ENCODE data around the gene HS6ST1.
A peak's percentile ranks its signal among the peaks of the same experiment; 100 is the strongest.

The HS6ST1 gene

GRCh38 chr2:128354161-128354560, 35.5 kb upstream of the HS6ST1 start:
- no peak for DNase-seq

GRCh38 chr2:128350736-128351135, 32.1 kb upstream of the HS6ST1 start:
- DNase-seq = no peak

- DNase-seq = no peak
Observed at GRCh38 chr2:128348701-128349100, 30.0 kb upstream of the HS6ST1 start.

- DNase-seq = peak; percentile 79
Observed at GRCh38 chr2:128347701-128348539, 29.3 kb upstream of the HS6ST1 start.

GRCh38 chr2:128347171-128347558, 28.5 kb upstream of the HS6ST1 start:
- no peak for DNase-seq

GRCh38 chr2:128346291-128347170, 27.9 kb upstream of the HS6ST1 start:
- DNase-seq = no peak

GRCh38 chr2:128345436-128346165, 26.9 kb upstream of the HS6ST1 start:
- DNase-seq = no peak

GRCh38 chr2:128344101-128344500, 25.4 kb upstream of the HS6ST1 start:
- no peak for DNase-seq

GRCh38 chr2:128343459-128343858, 24.8 kb upstream of the HS6ST1 start:
- DNase-seq = no peak

GRCh38 chr2:128342550-128342949, 23.9 kb upstream of the HS6ST1 start:
- DNase-seq = no peak

- no peak for DNase-seq
Observed at GRCh38 chr2:128341621-128342020, 23.0 kb upstream of the HS6ST1 start.

GRCh38 chr2:128332091-128332634, 13.5 kb upstream of the HS6ST1 start:
- DNase-seq = no peak

- DNase-seq = no peak
Observed at GRCh38 chr2:128330583-128330982, 11.9 kb upstream of the HS6ST1 start.

GRCh38 chr2:128329607-128330006, 10.9 kb upstream of the HS6ST1 start:
- no peak for DNase-seq

- no peak for DNase-seq
Observed at GRCh38 chr2:128327180-128327964, 8.7 kb upstream of the HS6ST1 start.

- no peak for DNase-seq
Observed at GRCh38 chr2:128326346-128326745, 7.7 kb upstream of the HS6ST1 start.

GRCh38 chr2:128325611-128326181, 7.0 kb upstream of the HS6ST1 start:
- no peak for DNase-seq

- DNase-seq = no peak
Observed at GRCh38 chr2:128324897-128325410, 6.3 kb upstream of the HS6ST1 start.

- DNase-seq = no peak
Observed at GRCh38 chr2:128324008-128324896, 5.6 kb upstream of the HS6ST1 start.

GRCh38 chr2:128323555-128323931, 4.9 kb upstream of the HS6ST1 start:
- no peak for DNase-seq
